Neutrophil (primary cell): ENCODE results near the gene ADAMTS14.

Experiments used
- H3K27ac ChIP-seq: fragments of 200-600 bp; sonication (generic); 2 replicates; pipeline ENCODE4 v1.5.1; 2016; ENCODE audit warnings: mild to moderate bottlenecking, moderate library complexity
- H3K27me3 ChIP-seq: fragments of 200-600 bp; sonication (generic); 2 replicates; pipeline ENCODE4 v1.6.0; 2016; ENCODE audit warnings: mild to moderate bottlenecking
- H3K36me3 ChIP-seq: fragments of 200-600 bp; sonication (generic); 2 replicates; pipeline ENCODE4 v1.5.1; 2017
- H3K4me1 ChIP-seq, 2 experiments: fragments of 200-600 bp in 1 of 2; sonication (generic) in 1 of 2; 1 replicate in 1 of 2; 2 replicates in 1 of 2; pipeline versions ENCODE4 v1.5.1 to v1.6.1; 2013 to 2016; ENCODE audit warnings: low read depth in 1 of 2, low read length in 1 of 2, mild to moderate bottlenecking in 1 of 2, moderate library complexity in 1 of 2; ENCODE audit not compliant: control insufficient read depth in 1 of 2, insufficient read depth in 1 of 2
- H3K4me3 ChIP-seq, 2 experiments: fragments of 200-600 bp in 1 of 2; sonication (generic) in 1 of 2; 1 replicate in 1 of 2; 2 replicates in 1 of 2; pipeline ENCODE4 v1.5.1; 2013 to 2016; ENCODE audit warnings: low read depth in 1 of 2, low read length in 1 of 2, mild to moderate bottlenecking in 1 of 2, moderate library complexity in 1 of 2
- H3K9me3 ChIP-seq: fragments of 200-600 bp; sonication (generic); 2 replicates; pipeline ENCODE4 v1.5.1; 2016
- CTCF ChIP-seq: fragments of 200-600 bp; sonication (generic); IDR thresholded peaks from 2 replicates; pipeline ENCODE4 v1.5.1; 2016; ENCODE audit warnings: antibody characterized with exemption

Gene ADAMTS14

GRCh38 chr10:70652761-70653657, 19.3 kb upstream of the ADAMTS14 start:
- H3K4me3 ChIP-seq: no peak overlapping the region
- H3K36me3 ChIP-seq: no peaks in the 10 kb centered on the region
- H3K9me3 ChIP-seq: peaks cover 6% of the 10 kb centered on the region
- TF ChIP-seq CTCF: no peak
- H3K4me1 ChIP-seq: no peaks in the 10 kb centered on the region
- H3K27me3 ChIP-seq: no peaks in the 10 kb centered on the region
- no peak overlapping the region for H3K27ac ChIP-seq

- no peak overlapping the region for H3K4me3 ChIP-seq
- TF ChIP-seq CTCF: no peak
- H3K36me3 ChIP-seq: no peaks in the 10 kb centered on the region
- no peaks in the 10 kb centered on the region for H3K27me3 ChIP-seq
- no peaks in the 10 kb centered on the region for H3K9me3 ChIP-seq
- H3K4me1 ChIP-seq: peaks cover 0 to 1% of the 10 kb centered on the region in 2 experiments
- H3K27ac ChIP-seq: no peak overlapping the region
Observed at GRCh38 chr10:70655316-70655715, 17.0 kb upstream of the ADAMTS14 start.

- no peaks in the 10 kb centered on the region for H3K36me3 ChIP-seq
- no peak overlapping the region for H3K4me3 ChIP-seq
- peaks cover under 1 to 12% of the 10 kb centered on the region in 2 experiments for H3K4me1 ChIP-seq
- TF ChIP-seq CTCF: no peak
- H3K27ac ChIP-seq: no peak overlapping the region
- no peaks in the 10 kb centered on the region for H3K9me3 ChIP-seq
- no peaks in the 10 kb centered on the region for H3K27me3 ChIP-seq
Observed at GRCh38 chr10:70656489-70656888, 15.8 kb upstream of the ADAMTS14 start.

- H3K27ac ChIP-seq: no peak overlapping the region
- no peaks in the 10 kb centered on the region for H3K9me3 ChIP-seq
- no peaks in the 10 kb centered on the region for H3K27me3 ChIP-seq
- no peak overlapping the region for H3K4me3 ChIP-seq
- peaks cover 6 to 17% of the 10 kb centered on the region in 2 experiments for H3K4me1 ChIP-seq
- TF ChIP-seq CTCF: no peak
- no peaks in the 10 kb centered on the region for H3K36me3 ChIP-seq
Observed at GRCh38 chr10:70657041-70657440, 15.3 kb upstream of the ADAMTS14 start.

GRCh38 chr10:70658582-70659136, 13.6 kb upstream of the ADAMTS14 start:
- H3K36me3 ChIP-seq: no peaks in the 10 kb centered on the region
- no peak overlapping the region for H3K27ac ChIP-seq
- no peaks in the 10 kb centered on the region for H3K9me3 ChIP-seq
- H3K4me1 ChIP-seq: peaks cover 8 to 23% of the 10 kb centered on the region in 2 experiments
- no peaks in the 10 kb centered on the region for H3K27me3 ChIP-seq
- no peak overlapping the region for H3K4me3 ChIP-seq
- no peak for TF ChIP-seq CTCF
